Spleen (tissue), 11 donors: Measurements from ENCODE around the gene TERF2IP. TPM values are rescaled to one million over a fixed set of nuclear protein-coding genes. Genes with fewer than 3 reads are reported as not detected.

Experiments used
- DNase-seq: peaks from one replicate; pipeline ENCODE4 v3.0.0-alpha.2; 2020
- H3K27ac ChIP-seq, 8 donors: fragments of 200-600 bp; sonication (generic) in 7 of 8; 1 replicate in 4 of 8; 2 replicates in 4 of 8; pipeline versions ENCODE4 v1.5.0 to v1.8.0; 2016 to 2021; ENCODE audit warnings: inconsistent platforms in 4 of 8, mild to moderate bottlenecking in 4 of 8, moderate library complexity in 1 of 8
- H3K27me3 ChIP-seq, 7 donors: fragments of 200-600 bp; sonication (generic) in 6 of 7; replicated peaks in 1 of 7; 1 replicate in 4 of 7; 2 replicates in 3 of 7; pipeline versions ENCODE4 v1.5.0 to v1.8.0; 2016 to 2021; ENCODE audit warnings: inconsistent platforms in 3 of 7, mild to moderate bottlenecking in 1 of 7
- H3K36me3 ChIP-seq, 6 donors: fragments of 200-600 bp; sonication (generic) in 5 of 6; 1 replicate in 4 of 6; 2 replicates in 2 of 6; pipeline versions ENCODE4 v1.5.0 to v1.8.0; 2016 to 2021; ENCODE audit warnings: inconsistent platforms in 2 of 6
- H3K4me1 ChIP-seq, 6 donors: fragments of 200-600 bp; sonication (generic) in 5 of 6; 1 replicate in 3 of 6; 2 replicates in 3 of 6; pipeline versions ENCODE4 v1.5.0 to v1.8.0; 2016 to 2021; ENCODE audit warnings: inconsistent platforms in 3 of 6
- H3K4me3 ChIP-seq, 8 donors: fragments of 200-600 bp; sonication (generic) in 7 of 8; 1 replicate in 4 of 8; 2 replicates in 4 of 8; pipeline versions ENCODE4 v1.5.0 to v1.8.0; 2016 to 2021; ENCODE audit warnings: inconsistent platforms in 4 of 8, mild to moderate bottlenecking in 4 of 8, moderate library complexity in 2 of 8
- H3K9me3 ChIP-seq, 8 donors: fragments of 200-600 bp; sonication (generic) in 7 of 8; 1 replicate in 4 of 8; 2 replicates in 4 of 8; pipeline versions ENCODE4 v1.5.0 to v1.8.0; 2016 to 2021; ENCODE audit warnings: inconsistent platforms in 4 of 8
- CTCF ChIP-seq, 11 experiments: fragments of 200-600 bp in 7 of 11; fragments of 450-650 bp in 4 of 11; sonication (generic) in 4 of 11; IDR thresholded peaks in 8 of 11; conservative IDR thresholded peaks in 3 of 11; 1 replicate in 7 of 11; 2 replicates in 4 of 11; pipeline versions ENCODE4 v1.4.0 to v1.8.0; 2016 to 2021; ENCODE audit warnings: antibody characterized with exemption in 11 of 11, inconsistent platforms in 4 of 11, mild to moderate bottlenecking in 1 of 11
- POLR2A ChIP-seq, 3 donors: fragments of 450-650 bp; IDR thresholded peaks; one replicate each; pipeline ENCODE4 v1.5.1; 2017; ENCODE audit warnings: antibody characterized with exemption in 3 of 3, mild to moderate bottlenecking in 1 of 3
- POLR2AphosphoS5 ChIP-seq, 3 donors: sonication (generic); formaldehyde crosslinking; IDR thresholded peaks; one replicate each; pipeline ENCODE4 v1.5.1; 2017; ENCODE audit warnings: antibody characterized with exemption in 3 of 3
- WGBS, 5 donors: extraction: QIAGEN DNeasy Blood & Tissue Kit in 3 of 5; methylation state at CpG; one replicate each; pipeline versions ENCODE4 v1.1.5 to v1.1.7; 2013 to 2018; 5-methylcytosine and 5-hydroxymethylcytosine counted together
- intact Hi-C: fragments of 100-400 bp; cut with DNase I; formaldehyde crosslinking; loops from one replicate; pipeline ENCODE4 v1.15.0; 2023; ENCODE audit warnings: low total_unique reads
- polyA plus RNA-seq, 3 donors: library from polyadenylated mRNA; stranded (reverse); fragments of 200-250 nt; gene quantifications; one replicate each; pipeline ENCODE4 v1.2.1, GENCODE V29; 2013
- total RNA-seq, 7 donors: library from RNA; depleted of rRNA in 3 of 7; stranded (reverse); fragments of >200 nt in 3 of 7; fragmentation: NEBNext Ultra II Directional in 4 of 7; extraction: Animal tissue kit (Norgen Biotek cat#: 25700) in 4 of 7; gene quantifications; one replicate each; pipeline versions ENCODE4 v1.1.0 to v1.2.1, GENCODE V29; 2016 to 2021
- donor health status: healthy with polysubstance abuse.
- donor health status: DM: no; HTN: no; CAD: no; lungs with moderate emphysema.
- donor health status: DM: no; HTN: no; CAD: no.
- donor health status: Bipolar disorder and iron deficiency.
- donor health status: healthy.
- donor health status: DM: no; HTN: no; CAD: no.
- donor health status: DM: yes; HTN: yes; CAD: no.

TERF2IP gene
- total and polyA plus RNA-seq, 10 donors: 42.8 to 90.1 (median 73.0) TPM

- WGBS, 5 donors: 71 to 90% (median 85%) methylated on average over 4 of the region's 4 CpGs
- Histone ChIP-seq H3K9me3 (no peaks in the 10 kb centered on the region), H3K4me3 (no peak overlapping the region), H3K27ac (peak overlapping the region in 1 of 8 donors; percentile 5), H3K36me3 (peaks cover 4 to 70% (median 42%) of the 10 kb centered on the region in 6 donors), H3K27me3 (no peaks in the 10 kb centered on the region), H3K4me1 (peaks cover 0 to 13% (median 0%) of the 10 kb centered on the region in 6 donors)
- TF ChIP-seq POLR2A (IDR thresholded peaks at IDR 0.05): no peak
- no peak for TF ChIP-seq POLR2AphosphoS5 (IDR thresholded peaks at IDR 0.05)
- TF ChIP-seq CTCF (IDR thresholded peaks at IDR 0.05 in 8 of 11, conservative IDR thresholded peaks at IDR 0.05 in 3 of 11): no peak
- DNase-seq: no peak
- intact Hi-C loops: no loop called here
Observed at GRCh38 chr16:75660726-75661302, 13.2 kb downstream of the TERF2IP start.

GRCh38 chr16:75667503-75667902, 19.9 kb downstream of the TERF2IP start:
- no peak for TF ChIP-seq POLR2AphosphoS5 (IDR thresholded peaks at IDR 0.05)
- no peak for TF ChIP-seq POLR2A (IDR thresholded peaks at IDR 0.05)
- TF ChIP-seq CTCF (IDR thresholded peaks at IDR 0.05 in 8 of 11, conservative IDR thresholded peaks at IDR 0.05 in 3 of 11): no peak
- H3K4me3 ChIP-seq: no peak overlapping the region
- H3K36me3 ChIP-seq: peaks cover 0 to 3% (median 0%) of the 10 kb centered on the region in 6 donors
- no peaks in the 10 kb centered on the region for H3K9me3 ChIP-seq
- intact Hi-C loops: no loop called here
- DNase-seq: no peak
- H3K27me3 ChIP-seq: no peaks in the 10 kb centered on the region
- H3K27ac ChIP-seq: no peak overlapping the region
- H3K4me1 ChIP-seq: no peaks in the 10 kb centered on the region

GRCh38 chr16:75676909-75677308, 29.3 kb downstream of the TERF2IP start, which contains the start of gene CPHXL2:
Gene CPHXL2 (minus strand): TSS chr16:75677009. CDS start chr16:75676999, 10 bp downstream.
- TF ChIP-seq CTCF (IDR thresholded peaks at IDR 0.05 in 8 of 11, conservative IDR thresholded peaks at IDR 0.05 in 3 of 11) (no peak), POLR2A (IDR thresholded peaks at IDR 0.05) (no peak), POLR2AphosphoS5 (IDR thresholded peaks at IDR 0.05) (no peak)
- Histone ChIP-seq H3K9me3 (no peaks in the 10 kb centered on the region), H3K36me3 (no peaks in the 10 kb centered on the region), H3K4me3 (no peak within 1 kb of the TSS), H3K27me3 (no peaks in the 10 kb centered on the region), H3K4me1 (peaks cover 0 to 8% (median 0%) of the 10 kb centered on the region in 6 donors), H3K27ac (no peak within 1 kb of the TSS)
- DNase-seq: no peak
- intact Hi-C loops: no loop called here
- 91 to 98% (median 93%) methylated on average over 4 of the region's 4 CpGs for WGBS, 5 donors

GRCh38 chr16:75679366-75679765, 31.8 kb downstream of the TERF2IP start:
- WGBS, 5 donors: 74 to 88% (median 78%) methylated on average over 5 of the region's 5 CpGs
- Histone ChIP-seq H3K27ac (peak overlapping the region in 3 of 8 donors; percentile 6 to 55 (median 31)), H3K27me3 (no peaks in the 10 kb centered on the region), H3K9me3 (peaks cover 0 to under 1% (median 0%) of the 10 kb centered on the region in 8 donors), H3K4me3 (no peak overlapping the region), H3K4me1 (peaks cover 0 to 8% (median 0%) of the 10 kb centered on the region in 6 donors), H3K36me3 (no peaks in the 10 kb centered on the region)
- DNase-seq: no peak
- intact Hi-C loops: no loop called here
- no peak for TF ChIP-seq POLR2A (IDR thresholded peaks at IDR 0.05)
- no peak for TF ChIP-seq POLR2AphosphoS5 (IDR thresholded peaks at IDR 0.05)
- TF ChIP-seq CTCF (IDR thresholded peaks at IDR 0.05 in 8 of 11, conservative IDR thresholded peaks at IDR 0.05 in 3 of 11): no peak
